Measurements from ENCODE around the gene SNAP25. TPM values are rescaled to one million over a fixed set of nuclear protein-coding genes. Genes with fewer than 3 reads are reported as not detected.

SNAP25 gene
- total and polyA plus RNA-seq, 9 of the 15 experiments (the other 6 are each of a cell fraction or from before 2014, with no cell fraction given), result 0.07 TPM; not detected in 8

GRCh38 chr20:10219993-10220750 lies 1.5 kb downstream of the SNAP25 start (continued):
- no peak for TF ChIP-seq SFPQ (IDR thresholded peaks at IDR 0.05; ENCODE audit: low read depth, low read length)
- TF ChIP-seq ZNF121 (CRISPR knock-in tag; conservative IDR thresholded peaks at IDR 0.05), result no peak

- FAIRE-seq (no peak), ATAC-seq (no peak), DNase-seq (ENCODE audit: extremely low read depth in 1 of 4, low spot score in 3 of 4) (no peak)
- POLR2A ChIA-PET, result no interaction called here
- H3K4me2 ChIP-seq (ENCODE audit: insufficient read depth, low read length), result no peak overlapping the region
- no peaks in the 10 kb centered on the region for H4K20me1 ChIP-seq (replicated peaks; ENCODE audit: control insufficient read depth, insufficient read depth, low read length)
- H3K27ac ChIP-seq (ENCODE audit: extremely low read depth, low read depth, low read length), result no peak overlapping the region
- no TSS peak for BruUV-seq (replicated peaks)
- peaks cover 0 to 11% of the 10 kb centered on the region in 2 experiments; a peak in 2 of 5 replicates for H3K4me1 ChIP-seq (replicated peaks in 1 of 2; ENCODE audit: control insufficient read depth in 2 of 2, insufficient read depth in 2 of 2, low read length in 2 of 2)
- TF ChIP-seq NUFIP1 (IDR thresholded peaks at IDR 0.05; ENCODE audit: partially characterized antibody), result no peak
- no peak for TF ChIP-seq MTF1 (CRISPR knock-in tag; IDR thresholded peaks at IDR 0.05; ENCODE audit: borderline replicate concordance)
- no peak for TF ChIP-seq CTBP1 (IDR thresholded peaks at IDR 0.05; ENCODE audit: borderline replicate concordance)
- TF ChIP-seq ESRRA (IDR thresholded peaks at IDR 0.05; ENCODE audit: borderline replicate concordance, low read depth), result no peak
- TF ChIP-seq NFE2 (IDR thresholded peaks at IDR 0.05; ENCODE audit: low read depth), result no peak
- TF ChIP-seq DEAF1 (CRISPR knock-in tag; IDR thresholded peaks at IDR 0.05), result no peak
- TF ChIP-seq DMBX1 (CRISPR knock-in tag; IDR thresholded peaks at IDR 0.05; ENCODE audit: borderline replicate concordance), result no peak
- TF ChIP-seq BCOR (IDR thresholded peaks at IDR 0.05), result no peak
- WGBS (ENCODE audit: insufficient coverage, low coverage, missing lambda C conversion rate), result 0% methylated on average over 5 of the region's 6 CpGs
- CTCF ChIA-PET (ENCODE audit: low intra/inter-chr PET ratio), result no interaction called here
- in situ Hi-C loops (cut with MboI), result no loop called here
- H3K27me3 ChIP-seq (ENCODE audit: control insufficient read depth in 2 of 2, insufficient read depth in 2 of 2, low read length in 2 of 2), result no peaks in the 10 kb centered on the region
- H3K9me3 ChIP-seq (replicated peaks; ENCODE audit: control insufficient read depth, insufficient read depth, low read depth, low read length), result no peaks in the 10 kb centered on the region
- intact Hi-C loops (cut with micrococcal nuclease), result no loop called here
- H2AFZ ChIP-seq (ENCODE audit: low read depth, low read length), result no peak overlapping the region
- no peaks in the 10 kb centered on the region for H3K9me1 ChIP-seq (ENCODE audit: control insufficient read depth, insufficient read depth, low read length)
- no peak overlapping the region for H3K4me3 ChIP-seq
- no peaks in the 10 kb centered on the region for H3K36me3 ChIP-seq (ENCODE audit: control insufficient read depth, insufficient read depth, low read length)
- no peak overlapping the region for H3K9ac ChIP-seq (ENCODE audit: insufficient read depth in 1 of 2, low read depth in 2 of 2, low read length in 2 of 2)
- H3K79me2 ChIP-seq (ENCODE audit: control insufficient read depth, insufficient read depth, low read length), result no peaks in the 10 kb centered on the region
These were observed 2.4 kb downstream of the SNAP25 start for GRCh38 chr20:10221021-10221420.
